Muscle layer of colon (tissue), 2 donors: ENCODE results near the gene TSPAN14.

Experiments
- H3K27ac ChIP-seq: one replicate; pipeline ENCODE4 v1.7.0; 2013; ENCODE audit warnings: low read depth, mild to moderate bottlenecking, low read length, moderate library complexity
- H3K27me3 ChIP-seq, 2 donors: one replicate each; pipeline ENCODE4 v1.7.0; 2013; ENCODE audit warnings: low read length in 2 of 2, mild to moderate bottlenecking in 2 of 2; ENCODE audit not compliant: insufficient read depth in 2 of 2, control insufficient read depth in 1 of 2
- H3K36me3 ChIP-seq: one replicate; pipeline ENCODE4 v1.7.0; 2013; ENCODE audit warnings: mild to moderate bottlenecking, low read length; ENCODE audit not compliant: insufficient read depth
- H3K4me1 ChIP-seq: one replicate; pipeline ENCODE4 v1.7.0; 2013; ENCODE audit warnings: mild to moderate bottlenecking, low read length; ENCODE audit not compliant: insufficient read depth
- H3K4me3 ChIP-seq, 2 donors: one replicate each; pipeline ENCODE4 v1.7.0; 2013; ENCODE audit warnings: low read length in 2 of 2, low read depth in 1 of 2, mild to moderate bottlenecking in 1 of 2, moderate library complexity in 1 of 2
- H3K9ac ChIP-seq: one replicate; pipeline ENCODE4 v1.7.0; 2013; ENCODE audit warnings: low read length
- H3K9me3 ChIP-seq: one replicate; pipeline ENCODE4 v1.7.0; 2013; ENCODE audit warnings: mild to moderate bottlenecking, low read length
- donor health status: abdominal sarcoma.
- donor health status: Adenocarcinoma of cecum.

TSPAN14 gene

GRCh38 chr10:80504897-80505465, 50.9 kb downstream of the TSPAN14 start:
- H3K27ac ChIP-seq: no peak overlapping the region
- no peaks in the 10 kb centered on the region for H3K9me3 ChIP-seq
- H3K27me3 ChIP-seq: no peaks in the 10 kb centered on the region
- no peak overlapping the region for H3K4me3 ChIP-seq
- H3K9ac ChIP-seq: no peak overlapping the region
- peaks cover 46% of the 10 kb centered on the region for H3K4me1 ChIP-seq
- peaks cover 22% of the 10 kb centered on the region for H3K36me3 ChIP-seq

GRCh38 chr10:80506189-80506575, 52.1 kb downstream of the TSPAN14 start:
- no peaks in the 10 kb centered on the region for H3K9me3 ChIP-seq
- H3K4me1 ChIP-seq: peaks cover 38% of the 10 kb centered on the region
- no peak overlapping the region for H3K4me3 ChIP-seq
- peaks cover 22% of the 10 kb centered on the region for H3K36me3 ChIP-seq
- H3K27me3 ChIP-seq: no peaks in the 10 kb centered on the region
- H3K9ac ChIP-seq: no peak overlapping the region
- no peak overlapping the region for H3K27ac ChIP-seq

- Histone ChIP-seq H3K4me1 (peaks cover 31% of the 10 kb centered on the region), H3K27me3 (no peaks in the 10 kb centered on the region), H3K4me3 (no peak overlapping the region), H3K9ac (no peak overlapping the region), H3K9me3 (no peaks in the 10 kb centered on the region), H3K36me3 (peaks cover 25% of the 10 kb centered on the region), H3K27ac (no peak overlapping the region)
These were observed 52.9 kb downstream of the TSPAN14 start for GRCh38 chr10:80506836-80507487.

GRCh38 chr10:80509108-80509402, 54.9 kb downstream of the TSPAN14 start:
- no peaks in the 10 kb centered on the region for H3K27me3 ChIP-seq
- H3K36me3 ChIP-seq: peaks cover 46% of the 10 kb centered on the region
- H3K9ac ChIP-seq: no peak overlapping the region
- H3K27ac ChIP-seq: no peak overlapping the region
- H3K4me3 ChIP-seq: no peak overlapping the region
- peaks cover 23% of the 10 kb centered on the region for H3K4me1 ChIP-seq
- no peaks in the 10 kb centered on the region for H3K9me3 ChIP-seq

GRCh38 chr10:80509403-80510161, 55.5 kb downstream of the TSPAN14 start:
- Histone ChIP-seq H3K9ac (no peak overlapping the region), H3K27ac (no peak overlapping the region), H3K9me3 (no peaks in the 10 kb centered on the region), H3K36me3 (peaks cover 52% of the 10 kb centered on the region), H3K27me3 (no peaks in the 10 kb centered on the region), H3K4me3 (no peak overlapping the region), H3K4me1 (peaks cover 18% of the 10 kb centered on the region)

GRCh38 chr10:80512031-80512526, 58.0 kb downstream of the TSPAN14 start:
- H3K27ac ChIP-seq: no peak overlapping the region
- H3K9me3 ChIP-seq: no peaks in the 10 kb centered on the region
- no peak overlapping the region for H3K4me3 ChIP-seq
- H3K36me3 ChIP-seq: peaks cover 67% of the 10 kb centered on the region
- no peaks in the 10 kb centered on the region for H3K27me3 ChIP-seq
- no peaks in the 10 kb centered on the region for H3K4me1 ChIP-seq
- no peak overlapping the region for H3K9ac ChIP-seq

- Histone ChIP-seq H3K27ac (no peak overlapping the region), H3K4me3 (no peak overlapping the region), H3K9me3 (no peaks in the 10 kb centered on the region), H3K27me3 (no peaks in the 10 kb centered on the region), H3K36me3 (peaks cover 74% of the 10 kb centered on the region), H3K4me1 (no peaks in the 10 kb centered on the region), H3K9ac (no peak overlapping the region)
These were observed 59.0 kb downstream of the TSPAN14 start for GRCh38 chr10:80513106-80513505.

GRCh38 chr10:80515511-80515910, 61.4 kb downstream of the TSPAN14 start:
- H3K27ac ChIP-seq: no peak overlapping the region
- no peak overlapping the region for H3K9ac ChIP-seq
- H3K4me3 ChIP-seq: no peak overlapping the region
- H3K27me3 ChIP-seq: no peaks in the 10 kb centered on the region
- H3K4me1 ChIP-seq: no peaks in the 10 kb centered on the region
- H3K9me3 ChIP-seq: no peaks in the 10 kb centered on the region
- peaks cover 73% of the 10 kb centered on the region for H3K36me3 ChIP-seq

- H3K4me1 ChIP-seq: no peaks in the 10 kb centered on the region
- H3K9ac ChIP-seq: no peak overlapping the region
- H3K36me3 ChIP-seq: peaks cover 73% of the 10 kb centered on the region
- no peaks in the 10 kb centered on the region for H3K9me3 ChIP-seq
- no peaks in the 10 kb centered on the region for H3K27me3 ChIP-seq
- no peak overlapping the region for H3K27ac ChIP-seq
- H3K4me3 ChIP-seq: no peak overlapping the region
These were observed 61.8 kb downstream of the TSPAN14 start for GRCh38 chr10:80515941-80516340.

- no peak overlapping the region for H3K9ac ChIP-seq
- H3K9me3 ChIP-seq: no peaks in the 10 kb centered on the region
- H3K27ac ChIP-seq: no peak overlapping the region
- peaks cover 73% of the 10 kb centered on the region for H3K36me3 ChIP-seq
- H3K27me3 ChIP-seq: no peaks in the 10 kb centered on the region
- no peaks in the 10 kb centered on the region for H3K4me1 ChIP-seq
- no peak overlapping the region for H3K4me3 ChIP-seq
These were observed 62.5 kb downstream of the TSPAN14 start for GRCh38 chr10:80516506-80517075.

- Histone ChIP-seq H3K27ac (no peak overlapping the region), H3K9ac (no peak overlapping the region), H3K27me3 (no peaks in the 10 kb centered on the region), H3K36me3 (peaks cover 63% of the 10 kb centered on the region), H3K9me3 (no peaks in the 10 kb centered on the region), H3K4me3 (no peak overlapping the region), H3K4me1 (no peaks in the 10 kb centered on the region)
These were observed 63.5 kb downstream of the TSPAN14 start for GRCh38 chr10:80517416-80518142.
